ENCODE results near the gene DCAF5.

- TF ChIP-seq CTCF (optimal IDR thresholded peaks at IDR 0.05 in 1 of 3, IDR thresholded peaks at IDR 0.05 in 1 of 3, conservative IDR thresholded peaks at IDR 0.05 in 1 of 3; ENCODE audit: extremely low read depth in 1 of 3, insufficient read depth in 2 of 3, low read length in 3 of 3) (no peak), EZH2 (IDR thresholded peaks at IDR 0.05; ENCODE audit: low read length) (no peak)
Measured at GRCh38 chr14:69042299-69042698, 110.6 kb downstream of the DCAF5 start.
